ENCODE measurements around the gene TSPO2. TPM values are rescaled to one million over a fixed set of nuclear protein-coding genes. Genes with fewer than 3 reads are reported as not detected.

The TSPO2 gene
- total RNA-seq, 6 experiments from 2014 or later, result not detected

DNA sequence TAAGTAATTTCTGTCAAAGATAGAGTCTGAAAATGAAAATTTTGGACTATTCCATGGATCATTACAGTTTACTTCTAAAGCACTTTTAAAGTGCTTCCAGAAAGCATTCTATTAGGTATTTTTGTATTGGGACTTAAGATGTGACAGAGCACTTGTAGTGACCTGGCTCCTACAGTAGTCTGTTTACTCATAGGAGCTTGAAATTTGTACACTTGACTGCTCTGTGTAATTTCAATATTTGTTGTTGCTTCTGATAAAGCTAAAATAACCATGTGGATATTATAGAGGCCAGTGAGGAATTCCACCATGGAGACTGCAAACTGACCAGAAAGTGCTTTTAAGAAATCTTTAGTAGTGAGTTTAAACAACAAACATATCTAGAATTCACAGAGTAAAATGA, 40.8 kb downstream of the TSPO2 start:
- DNase-seq, result no peak
- H3K27ac Mint-ChIP-seq, result no peak overlapping the region
- no peak overlapping the region for H3K4me3 Mint-ChIP-seq
- peaks cover 35% of the 10 kb centered on the region for H3K36me3 Mint-ChIP-seq (ENCODE audit: low read depth)
- TF ChIP-seq, protein P1, sequence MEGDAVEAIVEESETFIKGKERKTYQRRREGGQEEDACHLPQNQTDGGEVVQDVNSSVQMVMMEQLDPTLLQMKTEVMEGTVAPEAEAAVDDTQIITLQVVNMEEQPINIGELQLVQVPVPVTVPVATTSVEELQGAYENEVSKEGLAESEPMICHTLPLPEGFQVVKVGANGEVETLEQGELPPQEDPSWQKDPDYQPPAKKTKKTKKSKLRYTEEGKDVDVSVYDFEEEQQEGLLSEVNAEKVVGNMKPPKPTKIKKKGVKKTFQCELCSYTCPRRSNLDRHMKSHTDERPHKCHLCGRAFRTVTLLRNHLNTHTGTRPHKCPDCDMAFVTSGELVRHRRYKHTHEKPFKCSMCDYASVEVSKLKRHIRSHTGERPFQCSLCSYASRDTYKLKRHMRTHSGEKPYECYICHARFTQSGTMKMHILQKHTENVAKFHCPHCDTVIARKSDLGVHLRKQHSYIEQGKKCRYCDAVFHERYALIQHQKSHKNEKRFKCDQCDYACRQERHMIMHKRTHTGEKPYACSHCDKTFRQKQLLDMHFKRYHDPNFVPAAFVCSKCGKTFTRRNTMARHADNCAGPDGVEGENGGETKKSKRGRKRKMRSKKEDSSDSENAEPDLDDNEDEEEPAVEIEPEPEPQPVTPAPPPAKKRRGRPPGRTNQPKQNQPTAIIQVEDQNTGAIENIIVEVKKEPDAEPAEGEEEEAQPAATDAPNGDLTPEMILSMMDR (IDR thresholded peaks at IDR 0.05), result no peak
- no peaks in the 10 kb centered on the region for H3K9me3 Mint-ChIP-seq
- peaks cover 2% of the 10 kb centered on the region; the same call in 1 of the 2 replicates for H3K27me3 Mint-ChIP-seq (ENCODE audit: insufficient read depth)
- 0 out of 2 replicates have a peak, but pooled peaks cover 2% of the 10 kb centered on the region for H3K4me1 Mint-ChIP-seq (ENCODE audit: low read depth)

DNA sequence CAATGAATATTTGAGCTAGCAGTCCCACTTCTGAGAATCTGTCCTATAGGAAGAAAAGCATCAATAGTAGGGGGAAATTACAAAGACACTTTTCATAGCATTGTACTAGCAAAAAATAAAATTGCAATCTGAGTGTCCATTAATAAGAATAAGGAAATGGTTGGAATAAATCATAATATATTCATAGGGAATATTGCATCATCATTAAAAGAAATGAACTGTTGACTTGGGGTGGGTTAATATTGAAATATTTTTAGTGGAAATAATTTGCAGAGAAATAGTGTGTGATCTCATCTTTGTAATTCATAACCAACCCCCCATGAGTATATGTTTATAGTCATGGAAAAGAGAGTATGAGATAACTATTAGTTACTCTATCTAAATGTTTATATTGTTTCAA, 42.9 kb downstream of the TSPO2 start:
- H3K4me1 Mint-ChIP-seq (ENCODE audit: low read depth), result no peaks in the 10 kb centered on the region
- no peaks in the 10 kb centered on the region for H3K9me3 Mint-ChIP-seq
- H3K27me3 Mint-ChIP-seq (ENCODE audit: insufficient read depth), result peaks cover 2% of the 10 kb centered on the region; the same call in 1 of the 2 replicates
- TF ChIP-seq, protein P1 (IDR thresholded peaks at IDR 0.05), result no peak
- peaks cover 28% of the 10 kb centered on the region for H3K36me3 Mint-ChIP-seq (ENCODE audit: low read depth)
- H3K4me3 Mint-ChIP-seq, result no peak overlapping the region
- no peak overlapping the region for H3K27ac Mint-ChIP-seq
- no peak for DNase-seq

- H3K27me3 Mint-ChIP-seq (ENCODE audit: insufficient read depth), result no peaks in the 10 kb centered on the region
- no peak overlapping the region for H3K4me3 Mint-ChIP-seq
- no peak for DNase-seq
- H3K27ac Mint-ChIP-seq, result no peak overlapping the region
- TF ChIP-seq, protein P1 (IDR thresholded peaks at IDR 0.05), result no peak
- H3K4me1 Mint-ChIP-seq (ENCODE audit: low read depth), result no peaks in the 10 kb centered on the region
- H3K36me3 Mint-ChIP-seq (ENCODE audit: low read depth), result peaks cover 21% of the 10 kb centered on the region
- no peaks in the 10 kb centered on the region for H3K9me3 Mint-ChIP-seq
Measured at GRCh38 chr6:41088451-41088850, 46.2 kb downstream of the TSPO2 start.

- H3K27ac Mint-ChIP-seq, result peak overlapping the region; percentile 1; the same call in 1 of the 2 replicates
- no peak for DNase-seq
- H3K4me1 Mint-ChIP-seq (ENCODE audit: low read depth), result peaks cover 6% of the 10 kb centered on the region; the same call in 1 of the 2 replicates
- peaks cover 20% of the 10 kb centered on the region for H3K36me3 Mint-ChIP-seq (ENCODE audit: low read depth)
- H3K27me3 Mint-ChIP-seq (ENCODE audit: insufficient read depth), result no peaks in the 10 kb centered on the region
- no peak overlapping the region for H3K4me3 Mint-ChIP-seq
- no peaks in the 10 kb centered on the region for H3K9me3 Mint-ChIP-seq
- TF ChIP-seq, protein P1 (IDR thresholded peaks at IDR 0.05), result no peak
Measured at GRCh38 chr6:41090841-41091761, 48.8 kb downstream of the TSPO2 start.

GRCh38 chr6:41092421-41093140, 50.3 kb downstream of the TSPO2 start:
- H3K4me3 Mint-ChIP-seq, result no peak overlapping the region
- no peaks in the 10 kb centered on the region for H3K9me3 Mint-ChIP-seq
- no peak overlapping the region for H3K27ac Mint-ChIP-seq
- peaks cover 34% of the 10 kb centered on the region for H3K36me3 Mint-ChIP-seq (ENCODE audit: low read depth)
- H3K27me3 Mint-ChIP-seq (ENCODE audit: insufficient read depth), result no peaks in the 10 kb centered on the region
- H3K4me1 Mint-ChIP-seq (ENCODE audit: low read depth), result peaks cover 19% of the 10 kb centered on the region
- TF ChIP-seq, protein P1 (IDR thresholded peaks at IDR 0.05), result peak; percentile 73
- peak; percentile 44 for DNase-seq

Data from HFFc6 (cell line).